Lower leg skin (tissue), 3 donors: ENCODE data around the gene RPL7L1.

Experiments
- CTCF ChIP-seq, 3 donors: fragments of 450-650 bp; IDR thresholded peaks; one replicate each; pipeline ENCODE4 v1.5.1; 2016; ENCODE audit warnings: antibody characterized with exemption in 3 of 3, mild to moderate bottlenecking in 3 of 3, moderate library complexity in 2 of 3
- POLR2A ChIP-seq, 2 donors: fragments of 450-650 bp; IDR thresholded peaks; one replicate each; pipeline ENCODE4 v1.6.1; 2016 to 2017; ENCODE audit warnings: antibody characterized with exemption in 2 of 2, mild to moderate bottlenecking in 1 of 2, moderate library complexity in 1 of 2

GRCh38 chr6:42915732-42916131 lies 36.3 kb downstream of the RPL7L1 start, which contains the start of gene PTCRA:
- TF ChIP-seq CTCF (IDR thresholded peaks at IDR 0.05) (no peak), POLR2A (IDR thresholded peaks at IDR 0.05) (no peak)
